Left colon (tissue), 2 donors: Measurements from ENCODE around the gene PYROXD2. TPM values are rescaled to one million over a fixed set of nuclear protein-coding genes. Genes with fewer than 3 reads are reported as not detected.

ENCODE experiments used
- ATAC-seq: fragments of 200-7000 bp; cut with Tn5 transposase; one replicate; pipeline ENCODE4 v1.9.1; 2020; ENCODE audit warnings: mild to moderate bottlenecking, moderate library complexity
- DNase-seq, 2 donors: peaks; one replicate each; pipeline ENCODE4 v3.0.0-alpha.2; 2020
- intact Hi-C, 2 donors: fragments of 100-400 bp; cut with DNase I in 1 of 2; cut with micrococcal nuclease in 1 of 2; formaldehyde crosslinking; loops; one replicate each; pipeline versions ENCODE4 v1.11.2 to v1.14.0; 2022; cut with DNase I, micrococcal nuclease
- long read RNA-seq: library from polyadenylated mRNA; unstranded; transcript quantifications from one replicate; pipeline ENCODE4 v2.0.0, GENCODE V29; 2021
- total RNA-seq, 2 donors: library from RNA; stranded (reverse); fragmentation: NEBNext Ultra II Directional; extraction: Animal tissue kit (Norgen Biotek cat#: 25700); gene quantifications; one replicate each; pipeline ENCODE4 v1.2.1, GENCODE V29; 2021
- donor health status: DM: no; HTN: no; CAD: no.
- donor health status: DM: yes; HTN: yes; CAD: no.

Gene PYROXD2
- total RNA-seq, result 10 to 100 TPM in 1 of 2 donors, 1 to 10 TPM in 1; 6.0 to 13.4 TPM
- long read RNA-seq, partial matches to known transcripts, result 0 of 4 reads
- long read RNA-seq, other reads (novel, unspliced or antisense), result 1 of 4 reads

DNA sequence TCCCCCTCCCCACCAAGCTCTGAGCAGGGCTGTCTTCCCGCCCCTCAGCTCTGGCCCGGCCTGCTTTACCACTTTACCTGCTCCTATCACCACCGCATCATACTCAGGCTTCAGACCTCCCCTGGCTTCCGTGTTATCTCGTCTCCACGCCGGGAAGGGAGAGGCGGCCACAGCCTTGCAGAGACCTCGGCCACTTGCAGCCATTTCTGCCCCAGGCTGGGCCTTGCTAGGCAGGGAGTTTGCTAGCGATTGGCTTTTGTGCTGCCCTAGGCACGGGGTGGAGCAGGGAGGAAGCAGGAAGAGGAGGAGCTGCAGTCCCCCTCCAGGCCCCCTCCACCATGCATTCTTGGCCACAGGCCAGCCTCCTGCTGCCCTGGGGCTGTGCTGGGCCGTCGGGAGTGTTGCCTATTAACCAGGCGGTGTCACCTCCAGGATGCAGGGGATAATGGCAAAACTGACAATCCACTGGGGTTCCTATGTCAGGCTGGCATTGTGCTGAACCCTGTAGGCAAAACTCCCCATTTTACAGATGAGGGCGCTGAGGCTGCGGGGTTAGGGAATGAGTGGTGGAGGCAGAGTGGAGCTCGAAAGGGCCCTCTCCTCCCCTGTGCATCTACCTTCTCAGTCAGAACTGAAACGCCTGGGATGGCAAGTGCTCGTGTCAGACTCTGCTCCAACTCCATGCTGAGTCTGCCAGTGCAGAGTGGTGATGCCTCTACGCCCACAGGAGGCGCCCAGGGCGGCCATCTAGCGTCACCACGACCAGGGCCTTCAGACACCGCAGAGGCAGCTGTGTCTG lies at the start of gene PYROXD2:
TSS of gene PYROXD2 (minus strand) at position 251 of the 799 bp plus-strand sequence. CDS start at position 204, 47 bp downstream.
- intact Hi-C loops, result no loop called here
- DNase-seq (peak; percentile 93 to 95), ATAC-seq (peak; percentile 95)

DNA sequence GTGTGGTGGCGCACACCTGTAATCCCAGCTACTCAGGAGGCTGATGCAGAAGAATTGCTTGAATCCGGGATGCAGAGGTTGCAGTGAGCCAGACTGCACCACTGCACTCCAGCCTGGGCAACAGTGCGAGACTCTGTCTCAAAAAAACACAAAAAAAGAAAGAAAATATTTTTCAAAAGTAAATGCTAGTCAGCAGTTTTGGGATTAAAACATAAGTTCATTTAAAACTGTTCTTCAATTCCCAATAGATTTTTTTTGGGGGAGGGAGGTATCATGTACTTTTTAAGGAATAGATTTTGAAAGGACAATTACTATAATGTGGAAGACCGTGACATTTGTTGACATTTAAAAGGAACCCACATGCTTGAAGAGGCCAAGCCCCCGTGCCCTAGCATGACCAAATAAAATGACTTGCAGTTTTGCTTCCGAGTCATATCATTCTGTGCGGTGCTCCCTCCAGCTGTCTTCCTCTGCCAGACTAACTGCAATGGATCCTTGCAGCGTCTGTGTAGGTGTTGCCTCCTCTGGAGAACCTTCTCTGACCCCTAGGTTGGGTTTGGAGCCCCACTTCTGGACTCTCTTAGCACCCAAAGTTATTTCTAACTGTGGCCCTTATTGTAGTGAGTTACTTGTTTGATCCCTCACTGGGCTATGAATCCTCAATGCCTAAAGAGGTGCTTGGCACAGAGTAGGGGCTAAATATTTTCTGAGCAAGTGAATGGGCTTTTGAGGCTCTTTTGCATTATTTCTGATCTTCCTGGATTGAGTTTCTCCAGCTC lies 49.2 kb upstream of the PYROXD2 start:
- ATAC-seq (no peak), DNase-seq (no peak)
- intact Hi-C loops, result loop anchor here in 1 of 2 donors (10.0 kb wide), 1 partner anchor 711 kb away; no protein-coding TSS in a partner anchor

DNA sequence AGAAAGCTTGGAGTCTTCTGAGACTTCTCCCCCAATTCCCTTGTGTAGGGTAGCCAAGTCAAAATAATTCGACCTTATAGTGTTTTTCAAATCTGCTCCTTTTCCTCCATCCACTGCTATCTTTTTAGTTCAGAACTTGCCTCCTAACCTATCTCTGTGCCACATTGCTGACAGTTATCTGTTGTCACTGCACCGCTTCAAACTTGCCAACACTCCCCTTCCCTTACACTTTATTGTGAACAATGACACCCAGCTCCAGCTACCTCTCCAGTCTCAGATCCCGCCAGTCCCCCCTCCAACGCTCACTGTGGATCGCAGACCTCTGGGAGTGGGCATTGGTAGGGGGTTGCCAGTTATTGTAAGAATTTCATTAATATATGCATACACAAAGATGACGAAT lies 48.0 kb upstream of the PYROXD2 start:
- DNase-seq, result no peak
- no peak for ATAC-seq
- intact Hi-C loops, result loop anchor here in 1 of 2 donors (10.0 kb wide), 1 partner anchor 712 kb away; no protein-coding TSS in a partner anchor

DNA sequence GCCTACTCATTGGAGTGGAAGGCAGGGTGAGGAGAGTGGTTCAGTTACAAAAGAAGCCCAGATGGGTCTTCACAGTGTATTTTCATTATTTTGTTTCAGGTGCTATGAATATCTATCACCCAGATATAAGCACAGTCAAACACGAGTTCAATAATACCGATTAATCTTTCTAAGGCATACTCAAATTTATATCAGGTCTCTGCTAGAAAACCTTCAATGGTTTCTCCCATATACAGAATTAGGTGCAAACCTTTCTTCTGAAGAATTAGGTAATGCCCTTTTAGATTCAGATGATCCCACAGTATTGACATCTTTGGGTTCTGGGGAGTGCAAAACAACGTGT lies 46.5 kb upstream of the PYROXD2 start:
- intact Hi-C loops, result loop anchor here in 1 of 2 donors (10.0 kb wide), 1 partner anchor 713 kb away; no protein-coding TSS in a partner anchor
- no peak for DNase-seq
- no peak for ATAC-seq

DNA sequence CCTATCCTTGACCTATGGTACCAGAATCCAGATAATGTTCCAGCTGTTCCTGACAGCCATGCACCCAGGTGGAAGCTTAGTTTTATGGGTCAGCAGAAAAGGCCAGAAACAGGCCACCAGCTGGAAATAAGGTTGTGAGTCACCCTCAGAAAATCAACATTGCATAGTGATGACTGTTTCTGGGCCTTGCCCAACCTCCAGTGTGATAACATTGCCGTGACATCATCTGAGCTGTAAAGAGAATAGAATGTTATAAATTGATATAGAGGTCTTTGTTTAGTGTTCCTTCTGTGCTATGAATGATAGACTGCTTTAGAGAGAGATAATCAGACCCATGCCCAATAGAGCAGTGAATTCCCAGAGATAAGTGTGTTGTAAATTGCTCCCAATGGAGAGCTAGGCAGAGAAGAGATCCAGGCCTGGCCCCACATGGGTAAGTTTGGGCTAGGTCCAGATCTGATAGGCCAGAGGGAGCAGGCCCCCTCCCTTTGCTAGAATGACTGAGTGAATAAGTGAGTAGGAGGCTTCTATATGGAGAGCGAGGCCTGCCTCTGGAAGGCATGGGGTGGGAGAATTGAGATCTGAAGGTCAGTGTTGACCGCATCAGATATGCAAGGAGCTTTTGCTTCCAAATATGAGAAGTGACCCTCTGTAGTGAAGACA lies 46.0 kb upstream of the PYROXD2 start:
- intact Hi-C loops, result loop anchor here in 1 of 2 donors (10.0 kb wide), 1 partner anchor 714 kb away; no protein-coding TSS in a partner anchor
- ATAC-seq (peak; percentile 99), DNase-seq (peak; percentile 23 to 59)

DNA sequence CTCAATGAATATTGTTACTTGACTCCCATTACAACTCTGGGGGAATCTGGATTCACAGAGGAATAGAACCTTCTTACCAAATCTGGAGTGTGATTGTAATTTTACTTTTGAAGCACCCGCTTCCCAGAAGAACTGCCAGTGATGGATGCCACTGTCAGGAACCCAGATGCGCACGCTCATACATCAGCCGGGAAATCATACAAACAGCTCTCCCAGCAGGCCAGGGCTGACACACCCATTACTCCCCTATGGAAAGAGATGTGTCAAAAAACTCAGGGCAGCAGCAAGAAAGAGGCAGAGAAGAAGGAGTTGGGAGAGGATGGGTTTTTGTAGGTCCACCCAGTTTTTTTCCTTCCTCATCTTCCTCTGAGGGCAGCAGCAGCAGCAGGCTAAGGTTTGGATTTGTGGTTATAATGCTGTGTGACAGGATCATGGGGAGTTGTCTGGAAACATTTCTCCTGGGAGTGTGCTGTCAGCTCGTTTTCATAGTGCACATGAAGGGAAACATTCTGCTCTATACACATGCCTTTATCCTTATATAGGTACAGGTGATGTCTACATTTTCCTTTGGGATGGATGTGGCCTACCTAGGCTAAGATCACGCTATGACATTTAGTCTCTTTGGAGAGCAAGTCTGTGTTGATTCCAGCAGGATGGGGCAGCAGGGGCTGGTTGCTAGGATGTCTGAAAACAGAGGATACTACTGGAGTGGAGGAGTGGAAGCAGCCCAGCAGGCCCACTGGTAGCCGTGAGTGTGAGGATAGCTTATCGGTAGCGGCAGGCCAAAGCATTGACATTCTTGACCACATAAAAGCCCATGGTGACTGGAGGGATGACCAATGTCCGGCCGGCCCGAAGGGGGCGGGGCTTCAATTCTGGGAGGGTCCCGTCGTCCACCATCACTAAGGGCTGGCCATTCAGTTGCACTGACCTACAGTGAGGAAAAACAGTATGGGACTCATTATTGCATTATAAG lies 44.1 kb upstream of the PYROXD2 start:
- intact Hi-C loops, result no loop called here
- ATAC-seq, result no peak
- DNase-seq, result no peak

DNA sequence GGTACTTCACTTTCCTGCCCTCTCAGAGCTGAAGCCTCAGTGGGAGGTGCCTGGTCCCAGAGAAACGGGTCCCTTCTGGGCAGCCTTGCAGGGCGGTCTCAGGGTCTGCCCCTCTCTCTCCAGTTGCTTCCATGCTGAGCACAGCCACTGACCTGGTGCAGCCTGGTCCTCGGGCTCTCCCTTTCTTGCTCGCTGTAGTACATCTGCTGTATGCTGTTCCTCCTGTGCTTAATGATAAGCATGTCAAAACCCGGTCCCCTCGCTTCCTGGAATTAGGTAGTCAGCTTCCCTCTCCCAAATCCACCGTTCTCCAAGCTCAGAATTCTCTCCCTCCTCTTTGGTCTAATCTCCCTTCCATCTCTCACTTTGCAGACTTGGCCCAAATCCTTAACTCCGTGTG lies 42.7 kb upstream of the PYROXD2 start:
- DNase-seq, result no peak
- no peak for ATAC-seq
- intact Hi-C loops, result no loop called here

DNA sequence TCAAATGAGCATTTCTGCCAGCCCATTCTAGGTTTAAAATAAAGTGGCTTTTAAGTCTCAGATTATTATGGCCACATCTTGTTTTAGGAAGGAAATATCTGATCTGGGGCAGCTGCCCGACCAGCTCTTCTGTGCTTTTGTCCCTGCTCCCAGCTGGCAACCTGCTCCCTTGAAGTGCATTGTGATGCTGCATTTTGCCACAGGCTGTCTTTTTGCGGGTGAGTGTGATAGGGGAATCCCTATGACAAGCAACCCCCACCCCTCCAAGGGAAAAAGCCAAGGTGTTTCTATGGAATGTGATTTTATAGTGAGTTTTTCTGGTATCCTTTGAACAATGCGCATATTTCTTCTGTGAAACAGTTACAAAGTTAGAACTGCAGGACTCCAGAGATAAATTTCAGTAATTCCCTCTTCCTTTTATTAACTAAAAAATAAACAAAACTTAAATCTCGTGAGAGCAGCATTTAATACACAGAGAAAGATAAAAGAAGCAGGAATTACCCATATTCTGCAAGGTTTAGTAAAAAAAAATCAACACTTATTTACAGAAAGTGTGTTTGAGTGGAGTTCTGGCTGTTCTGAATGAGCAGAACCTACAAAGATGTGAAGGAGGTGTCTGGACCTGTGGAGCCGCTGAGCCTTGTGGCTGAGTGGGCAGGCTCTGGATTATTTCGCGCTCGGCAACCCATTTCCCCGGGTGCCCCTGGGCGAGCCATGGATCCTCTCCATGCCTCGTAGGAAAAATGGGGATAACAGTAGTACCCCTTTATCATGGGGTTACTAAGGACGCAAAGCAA lies 41.9 kb upstream of the PYROXD2 start:
- DNase-seq (no peak), ATAC-seq (no peak)
- intact Hi-C loops, result no loop called here

DNA sequence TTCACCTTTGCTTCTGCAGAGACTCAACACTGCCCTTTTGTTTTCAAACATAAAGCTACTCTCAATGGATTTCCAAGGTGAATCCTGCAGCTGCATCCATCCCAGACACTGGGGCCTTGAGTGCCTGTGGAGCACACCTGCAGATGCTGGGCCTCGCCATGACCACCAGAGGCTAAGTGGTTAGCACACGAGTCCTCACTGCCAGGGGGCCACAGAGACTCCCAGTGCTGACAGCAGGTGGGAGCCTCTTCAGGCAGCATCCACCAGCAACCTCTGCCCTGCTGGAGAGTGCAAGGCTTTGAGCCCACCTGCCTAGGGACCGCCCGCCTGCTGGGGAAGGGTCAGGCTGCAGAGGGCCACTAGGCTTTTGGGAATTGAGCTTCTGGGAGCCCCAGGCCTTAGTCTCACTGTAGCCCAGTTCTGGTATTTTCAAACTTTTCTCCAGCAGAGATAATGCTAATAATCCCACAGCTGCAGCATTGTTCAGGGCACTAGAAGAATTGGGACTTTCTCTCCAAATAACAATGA lies 41.1 kb upstream of the PYROXD2 start:
- ATAC-seq (no peak), DNase-seq (no peak)
- intact Hi-C loops, result no loop called here

DNA sequence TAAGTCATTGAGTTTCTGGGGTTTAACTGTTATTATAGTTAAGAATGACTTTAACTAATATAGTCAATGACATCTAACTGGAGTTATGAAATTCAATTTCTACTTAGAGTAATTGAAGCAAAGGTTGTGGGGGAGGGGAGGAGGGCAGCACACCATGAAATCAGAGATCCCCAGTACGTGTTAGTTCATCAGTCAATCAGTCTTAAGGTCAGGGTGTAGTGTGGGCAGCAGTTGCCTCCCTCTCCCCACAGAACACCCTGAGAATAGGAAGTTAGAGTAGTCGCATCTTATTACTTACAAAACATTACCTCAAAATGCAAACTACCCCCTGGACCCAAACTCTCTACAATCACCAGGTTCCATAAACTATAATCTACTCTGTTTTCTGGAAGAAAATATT lies 38.7 kb upstream of the PYROXD2 start:
- intact Hi-C loops, result no loop called here
- DNase-seq, result no peak

DNA sequence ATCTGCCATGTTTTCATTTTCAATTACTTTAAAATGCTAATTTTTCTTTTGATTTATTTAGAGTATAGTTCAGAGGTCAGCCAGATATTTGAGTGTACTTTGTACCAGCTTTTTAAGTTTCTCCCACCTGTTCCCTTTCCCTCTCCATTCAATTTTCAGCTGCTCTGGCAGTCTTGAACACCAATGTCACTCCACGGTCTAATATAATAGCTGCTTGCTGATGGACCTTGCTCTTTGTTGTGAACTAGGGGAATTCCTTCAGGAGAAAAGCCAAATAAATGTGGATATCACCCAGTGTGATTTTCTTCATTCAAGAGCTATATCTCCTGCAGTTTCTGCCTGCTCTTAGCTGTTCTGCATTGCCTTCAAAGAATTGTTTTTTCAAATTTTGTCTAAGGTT lies 35.6 kb upstream of the PYROXD2 start:
- intact Hi-C loops, result no loop called here
- DNase-seq (no peak), ATAC-seq (no peak)

More for the DNA sequence above, 38.7 kb upstream of the PYROXD2 start:
- ATAC-seq, result no peak

DNA sequence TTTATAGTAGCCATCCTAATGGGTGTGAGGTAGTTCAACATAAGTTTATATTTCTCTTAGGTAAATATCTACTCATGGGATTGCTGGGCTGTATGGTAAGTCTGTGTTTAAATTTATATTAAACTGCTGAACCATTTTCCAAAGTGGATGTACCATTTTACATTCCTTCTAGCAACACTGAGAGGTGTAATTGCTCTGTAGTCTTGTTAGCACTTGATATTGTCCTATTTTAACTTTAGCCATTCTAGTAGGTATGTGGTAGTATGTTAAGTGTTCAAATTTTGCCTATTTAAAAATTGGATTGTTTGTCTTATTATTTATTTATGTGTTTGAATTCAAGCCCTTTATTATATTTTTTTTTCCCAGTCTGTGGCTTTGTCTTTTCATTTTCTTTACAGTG lies 34.3 kb upstream of the PYROXD2 start:
- intact Hi-C loops, result no loop called here
- ATAC-seq, result no peak
- DNase-seq, result no peak

DNA sequence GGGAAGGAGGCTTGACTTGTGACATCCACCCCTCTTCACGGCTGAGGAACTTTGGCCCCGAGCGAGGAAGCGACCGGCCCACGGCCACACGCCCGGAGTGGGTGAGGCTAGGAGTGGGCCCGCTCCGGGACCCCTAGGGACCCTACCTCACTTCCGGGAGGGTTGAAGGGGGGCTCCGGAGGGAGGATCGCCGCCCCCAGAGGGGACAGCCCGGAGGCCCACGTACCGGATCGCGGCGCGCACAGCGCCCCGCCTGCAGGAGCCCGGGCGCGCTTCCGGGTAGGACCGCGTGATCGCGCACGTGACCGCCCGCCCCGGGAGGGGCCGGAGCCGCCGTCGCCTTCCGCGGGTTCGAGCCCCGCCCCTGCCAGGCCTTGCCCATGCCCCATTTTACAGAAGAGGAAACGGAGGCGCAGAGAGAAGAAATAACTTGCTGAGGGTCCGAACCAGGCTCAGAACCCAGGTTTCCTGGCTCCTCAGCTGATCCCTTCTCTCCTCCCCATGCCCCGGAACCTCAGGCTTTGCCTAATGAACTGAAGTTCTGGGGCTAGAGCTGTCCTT lies 31.8 kb upstream of the PYROXD2 start, which contains the start of gene HPS1:
TSS of gene HPS1 (minus strand) at position 275 of the 561 bp plus-strand sequence. CDS start 3,695 bp downstream, outside the sequence.
- intact Hi-C loops, result no loop called here
- ATAC-seq (peak; percentile 95), DNase-seq (peak; percentile 70 to 90)

DNA sequence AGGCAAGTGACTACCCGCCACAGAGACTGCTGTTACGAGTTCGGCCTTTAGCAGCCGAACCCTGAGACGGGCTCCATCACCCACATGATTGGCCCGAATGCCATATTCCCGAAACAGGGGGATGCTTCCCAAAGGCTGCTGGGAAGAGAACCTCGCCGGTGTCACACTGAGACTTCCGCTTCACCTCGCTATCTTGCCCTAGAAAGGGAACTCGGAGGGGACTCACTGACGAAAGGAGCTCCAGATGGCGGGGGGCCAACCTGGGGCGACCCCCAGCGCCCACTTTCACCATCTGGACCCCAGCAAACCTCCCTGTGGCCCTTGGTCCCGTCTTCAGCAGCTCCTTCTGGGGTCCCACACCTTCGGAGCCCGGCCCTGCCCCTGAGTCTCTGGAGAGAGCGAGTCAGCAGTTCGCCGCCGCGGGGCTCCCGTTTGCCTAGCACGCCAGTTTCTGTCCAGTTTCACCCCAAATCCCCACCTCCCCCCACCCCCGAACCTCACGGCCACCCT lies 31.2 kb upstream of the PYROXD2 start:
- ATAC-seq (peak; percentile 57), DNase-seq (peak in 1 of 2 donors; percentile 66)
- intact Hi-C loops, result no loop called here

DNA sequence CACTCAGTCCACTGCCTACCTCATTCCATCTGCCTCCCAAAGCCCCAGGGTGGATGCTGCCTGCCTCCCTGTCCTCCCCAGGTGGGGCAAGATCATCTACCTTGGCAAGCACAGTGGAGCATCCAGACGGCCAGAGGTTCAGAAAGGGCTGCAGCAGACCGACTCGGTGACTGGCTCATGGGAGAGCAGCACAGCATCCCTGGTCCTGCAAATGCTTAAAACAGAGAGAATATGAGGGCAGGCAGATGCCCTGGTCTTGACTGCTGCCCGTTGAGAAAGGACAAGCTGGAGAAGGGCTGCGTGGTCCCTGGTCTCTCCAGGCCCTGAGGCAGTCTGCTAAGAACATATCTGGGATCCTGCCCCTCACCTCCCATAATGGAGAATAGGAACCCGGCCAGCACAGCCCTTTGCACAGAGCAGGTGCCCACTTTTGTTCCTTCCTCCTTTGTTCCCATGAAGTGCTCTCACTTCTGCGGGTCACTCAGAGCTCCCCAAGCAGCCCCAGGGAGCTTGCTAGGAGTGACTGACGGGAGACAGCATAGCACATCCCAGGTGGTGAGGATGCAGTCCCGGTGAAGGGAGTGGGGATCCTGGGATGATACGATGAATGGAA lies 30.3 kb upstream of the PYROXD2 start:
- intact Hi-C loops, result no loop called here
- no peak for ATAC-seq
- DNase-seq, result no peak
